HG02970 (cell line): ENCODE measurements around the gene DHX40.
"Not testable (repeated sequence)": the region's sequence is repeated elsewhere in the genome, so short reads cannot be mapped to it uniquely, and the experiment has no call there.

Source experiments
- ATAC-seq: cut with Tn5 transposase; IDR thresholded peaks from one replicate; pipeline ENCODE4 v1.9.1; 2021; ENCODE audit warnings: mild to moderate bottlenecking, moderate library complexity, moderate number of reproducible peaks; ENCODE audit not compliant: unreplicated experiment, low FRiP score

DHX40 gene

DNA sequence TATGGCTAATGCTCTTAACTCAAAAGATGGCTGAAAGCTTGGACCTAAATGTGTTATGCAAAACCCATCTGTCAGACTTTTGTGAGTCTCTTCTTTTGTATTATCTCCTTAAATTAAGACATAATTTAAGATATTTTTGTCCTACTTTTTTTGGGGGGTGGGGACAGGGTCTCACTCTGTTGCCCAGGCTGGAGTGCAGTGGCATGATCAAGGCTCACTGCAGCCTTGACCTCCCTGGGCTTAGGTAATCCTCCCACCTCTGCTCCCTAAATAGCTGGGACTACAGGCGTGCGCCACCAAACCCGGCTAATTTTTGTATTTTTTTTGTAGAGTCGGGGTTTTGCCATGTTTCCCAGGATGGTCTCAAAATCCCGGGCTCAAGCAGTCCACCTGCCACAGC lies 61.3 kb downstream of the DHX40 start:
- ATAC-seq = no peak

DNA sequence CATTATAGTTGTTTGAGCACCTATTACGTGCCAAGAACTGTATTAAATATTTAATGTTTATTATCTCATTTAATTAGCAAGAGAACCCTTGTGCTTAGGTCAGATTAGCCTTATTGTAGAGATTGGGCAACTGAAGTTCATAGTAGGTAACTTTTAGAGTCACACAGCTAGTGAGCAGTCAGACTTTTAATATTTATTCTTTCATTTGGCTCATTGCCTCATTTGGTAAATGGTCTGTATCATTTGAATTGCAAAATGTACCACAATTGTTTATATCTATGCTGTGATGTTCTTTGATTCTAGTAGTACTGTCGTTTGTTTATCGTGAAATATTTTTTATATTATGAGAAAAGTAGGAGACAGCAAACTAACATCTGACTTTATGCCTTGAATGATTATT lies 61.9 kb downstream of the DHX40 start:
- ATAC-seq = no peak

DNA sequence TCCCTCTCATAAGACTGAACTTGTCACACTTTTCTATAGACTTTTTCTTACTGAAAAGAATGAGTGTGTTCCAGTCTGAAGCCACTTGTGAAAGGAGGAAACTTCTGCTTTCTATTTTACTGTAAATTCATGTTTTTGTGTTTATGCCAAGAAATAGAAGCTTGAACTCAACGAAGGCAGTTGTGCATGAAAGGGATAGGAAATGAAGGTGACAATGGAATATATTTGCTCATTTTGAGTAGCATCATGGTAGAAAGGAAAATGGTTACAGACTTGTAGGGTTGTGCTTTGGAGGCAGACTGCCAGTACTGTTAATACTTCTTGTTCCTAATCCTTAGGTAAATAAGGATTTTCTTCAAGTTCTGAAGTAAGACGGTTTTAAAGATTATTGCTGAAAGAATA lies 62.4 kb downstream of the DHX40 start:
- ATAC-seq = no peak

DNA sequence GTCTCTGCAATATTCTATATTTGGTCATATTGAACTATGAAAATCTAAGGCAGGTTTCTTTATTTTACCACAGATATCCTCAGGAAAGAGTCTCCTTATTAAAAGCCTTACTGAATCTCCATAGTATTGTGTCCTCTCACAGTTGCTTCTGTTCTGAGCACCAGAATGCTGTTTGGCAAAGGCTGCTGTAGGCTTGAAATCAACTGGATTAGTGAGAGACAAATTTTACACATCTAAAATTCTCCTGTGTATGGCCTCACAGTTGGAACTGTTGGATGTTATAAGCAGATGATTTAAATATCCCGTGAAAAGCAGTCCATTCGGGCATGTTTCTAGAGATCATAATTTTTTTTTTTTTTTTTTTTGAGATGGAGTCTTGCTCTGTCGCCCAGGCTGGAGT lies 63.8 kb downstream of the DHX40 start:
- ATAC-seq = no peak

DNA sequence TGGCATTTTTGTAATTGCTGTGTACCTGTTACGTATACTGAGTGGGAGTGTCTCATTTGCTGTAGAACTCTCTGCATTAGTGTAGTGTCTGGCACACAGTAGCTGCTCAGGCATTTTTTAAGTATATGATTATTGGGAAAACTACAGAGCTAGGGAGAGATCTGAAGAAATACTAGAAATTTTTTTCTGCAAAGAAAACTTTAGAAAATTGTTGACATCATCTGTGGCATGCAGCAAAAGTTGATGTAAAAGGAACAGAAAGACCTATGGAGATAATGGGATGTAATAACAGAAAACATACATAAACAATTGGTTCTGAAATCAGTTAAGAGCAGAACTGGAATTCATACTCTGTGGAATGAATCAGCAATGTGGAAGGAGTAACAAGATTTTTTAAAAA lies 65.9 kb downstream of the DHX40 start:
- ATAC-seq = no peak

DNA sequence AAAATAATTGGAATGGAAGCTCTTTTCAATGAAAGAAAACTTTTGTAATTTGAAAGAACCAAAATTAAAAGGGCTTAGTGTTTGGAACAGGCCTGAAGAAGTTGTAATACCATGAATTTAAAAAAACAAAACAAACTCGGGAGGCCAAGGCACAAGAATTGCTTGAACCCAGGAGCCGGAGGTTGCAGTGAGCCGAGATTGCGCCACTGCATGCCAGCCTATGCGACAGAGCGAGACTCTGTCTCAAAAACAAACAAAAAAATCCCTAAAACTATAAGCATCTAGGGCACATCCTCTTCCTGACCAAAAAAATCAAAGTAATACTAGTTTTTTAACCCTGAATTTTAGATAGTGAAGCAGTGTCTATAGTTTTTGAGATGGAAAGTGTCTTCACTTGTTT lies 67.0 kb downstream of the DHX40 start:
- no peak for ATAC-seq

DNA sequence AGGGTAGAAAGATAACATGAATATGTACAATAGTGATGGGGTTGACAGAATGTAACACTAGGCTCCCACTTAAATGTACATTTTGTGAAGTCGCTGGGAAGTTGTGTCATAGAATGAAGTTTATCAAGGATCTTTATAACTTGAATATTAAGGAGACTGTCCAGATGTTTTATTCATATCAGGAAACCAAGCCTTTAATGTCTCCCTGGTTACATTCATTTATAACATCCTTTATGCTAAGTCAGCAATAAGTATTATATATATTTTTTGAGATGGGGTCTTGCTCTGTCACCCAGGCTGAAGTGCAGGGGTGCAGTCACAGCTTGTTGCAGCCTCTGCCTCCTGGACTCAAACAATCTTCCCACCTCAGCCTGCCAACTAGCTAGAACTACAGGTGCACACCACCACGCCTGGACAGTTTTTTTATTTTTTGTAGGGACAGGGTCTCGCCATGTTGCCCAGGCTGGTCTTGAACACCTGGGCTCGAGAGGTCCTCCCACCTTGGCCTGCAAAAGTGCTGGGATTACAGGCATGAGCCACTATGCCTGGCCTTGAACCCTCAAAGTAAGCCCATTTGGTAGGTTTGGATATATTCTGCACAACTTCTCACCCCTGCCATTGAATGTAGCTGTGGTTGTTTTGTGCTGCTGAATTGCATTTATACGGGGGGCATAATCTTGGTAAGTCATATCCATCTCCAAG lies 68.4 kb downstream of the DHX40 start:
- no peak for ATAC-seq

DNA sequence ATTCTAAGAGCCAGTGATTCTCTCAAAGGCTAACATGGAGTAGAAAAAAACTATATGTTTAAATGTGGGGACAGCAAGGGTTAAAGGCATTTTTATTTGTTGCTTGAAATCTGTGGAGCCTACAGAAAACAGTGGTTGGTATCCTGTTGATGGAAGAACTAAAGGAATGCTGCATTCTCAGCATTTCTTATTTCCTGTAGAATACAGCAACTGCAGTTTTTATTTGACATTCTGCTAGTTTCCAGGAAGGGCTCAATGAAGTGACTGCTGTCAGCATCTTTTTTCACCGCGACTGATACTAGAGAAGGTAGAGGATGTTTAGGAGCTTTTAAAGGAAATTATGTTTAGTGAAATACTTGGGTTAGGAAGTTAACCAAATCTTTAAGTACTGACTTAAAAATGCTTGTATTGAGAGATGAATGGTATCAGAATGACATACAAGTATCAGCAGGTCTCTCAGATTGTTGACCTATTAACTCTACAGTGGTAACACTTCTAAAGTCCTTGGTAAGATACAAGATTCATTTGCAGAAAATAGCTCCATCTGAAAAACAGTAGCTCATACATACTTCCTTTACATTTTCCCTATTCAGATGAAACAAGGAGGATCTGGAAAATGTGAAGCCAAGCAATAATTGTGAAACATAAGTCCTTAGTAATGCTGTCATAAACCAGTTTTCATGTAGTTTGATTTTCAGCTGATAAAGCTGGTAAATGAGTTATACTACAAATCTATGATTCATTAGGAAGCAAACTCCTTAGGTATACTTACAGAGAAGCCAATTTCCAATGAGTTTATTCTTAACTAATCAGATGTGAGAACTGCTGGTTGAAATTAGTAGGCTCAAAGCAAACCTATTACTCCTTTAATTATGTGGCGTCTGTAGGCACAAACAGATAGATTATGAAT lies 69.5 kb downstream of the DHX40 start:
- no peak for ATAC-seq

DNA sequence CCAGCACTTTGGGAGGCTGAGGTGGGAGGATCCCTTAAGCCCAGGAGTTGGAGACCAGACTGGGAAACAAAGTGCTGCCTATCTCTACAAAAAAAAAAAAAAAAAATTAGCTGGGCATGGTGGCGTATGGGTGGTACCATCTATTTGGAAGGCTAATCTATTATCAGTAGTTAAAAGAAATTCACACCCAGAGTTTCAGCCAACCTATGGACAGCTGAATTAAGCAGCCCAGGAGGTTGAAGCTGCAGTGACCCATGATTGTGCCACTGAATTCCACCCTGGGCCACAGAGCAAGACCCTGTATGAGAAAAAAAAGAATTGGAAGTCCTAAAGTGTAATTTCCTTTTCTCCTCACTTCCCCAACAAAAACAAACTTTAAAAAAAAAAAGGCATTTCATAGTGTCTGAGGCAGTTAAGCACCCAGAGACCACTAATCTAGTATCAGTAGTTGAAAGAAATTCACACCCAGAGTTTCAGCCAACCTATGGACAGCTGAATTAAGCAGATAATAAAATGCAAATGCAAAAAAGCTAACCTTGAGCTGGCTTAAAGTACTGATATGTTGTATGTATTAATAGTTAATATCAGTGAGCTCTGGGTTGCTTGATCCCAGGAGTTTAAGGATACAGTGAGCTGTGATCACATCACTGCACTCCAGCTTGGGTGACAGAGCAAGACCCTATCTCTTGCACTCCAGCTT lies 72.4 kb downstream of the DHX40 start:
- no peak for ATAC-seq

DNA sequence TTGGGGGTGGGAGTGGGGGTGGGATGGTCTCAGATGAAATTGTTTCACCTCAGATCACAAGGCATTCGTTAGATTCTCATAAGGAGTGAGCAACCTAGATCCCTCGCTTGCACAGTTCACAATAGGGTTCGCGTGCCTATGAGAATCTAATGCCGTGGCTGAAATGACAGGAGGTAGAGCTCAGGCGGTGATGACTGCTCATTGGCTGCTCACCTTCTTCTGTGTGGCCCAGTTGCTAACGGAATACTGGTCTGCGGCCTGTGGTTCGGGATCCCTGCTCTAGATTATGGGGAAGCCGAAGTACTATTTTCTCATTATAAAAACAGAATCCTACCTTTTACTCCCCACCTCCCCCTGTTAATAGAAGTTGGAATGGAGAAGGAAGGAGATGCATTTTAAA lies 73.1 kb downstream of the DHX40 start:
- no peak for ATAC-seq

DNA sequence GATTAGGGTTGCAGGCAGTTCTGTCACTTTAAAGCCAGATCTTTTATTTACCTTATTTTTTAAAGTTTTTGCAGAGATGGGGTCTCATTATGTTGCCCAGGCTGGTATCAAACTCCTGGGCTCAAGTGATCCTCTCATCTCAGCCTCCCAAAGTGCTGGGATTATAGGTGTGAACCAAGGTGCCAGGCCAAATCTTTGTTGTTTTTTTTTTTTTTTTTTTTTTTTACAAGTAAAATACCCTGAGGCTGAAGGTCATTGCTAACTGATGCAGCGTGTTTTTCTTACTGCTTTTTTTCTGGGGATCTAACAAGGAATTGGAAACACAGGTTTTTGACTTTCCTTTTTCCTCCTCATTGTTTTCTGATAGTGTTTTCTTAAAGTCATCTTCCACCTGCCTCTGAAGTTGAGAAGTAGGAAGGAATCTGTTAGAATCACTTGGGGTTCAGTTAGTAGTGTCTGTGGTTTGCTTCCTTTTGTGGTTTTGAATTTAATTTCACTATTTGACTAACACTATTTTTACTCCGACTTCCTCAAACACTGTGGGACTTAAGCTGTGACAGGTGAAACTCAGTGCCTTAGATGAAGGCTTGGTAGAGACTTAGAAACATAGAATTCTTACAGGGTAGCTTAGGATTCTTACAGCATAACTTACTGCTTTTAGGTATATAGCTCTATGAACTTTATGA lies 76.5 kb downstream of the DHX40 start:
- ATAC-seq = peak; percentile 79

DNA sequence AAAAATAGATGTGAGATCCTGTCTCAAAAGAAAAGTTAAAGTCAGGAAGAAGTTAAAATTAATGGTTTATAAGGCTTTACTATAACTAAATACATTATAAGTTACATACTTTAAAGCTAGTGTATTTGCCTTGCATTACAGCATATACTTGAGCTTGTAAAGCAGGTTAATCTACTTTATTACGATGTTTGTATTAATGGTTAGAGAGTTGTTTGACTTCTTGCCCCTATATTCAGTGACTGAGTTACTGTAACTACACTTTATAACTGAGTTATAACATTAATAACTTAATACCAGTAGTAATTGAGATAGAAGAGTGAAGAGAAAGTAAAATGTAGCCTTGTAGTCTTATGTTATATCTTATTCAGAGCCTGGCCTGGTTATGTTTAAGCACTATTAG lies 77.2 kb downstream of the DHX40 start:
- no peak for ATAC-seq

DNA sequence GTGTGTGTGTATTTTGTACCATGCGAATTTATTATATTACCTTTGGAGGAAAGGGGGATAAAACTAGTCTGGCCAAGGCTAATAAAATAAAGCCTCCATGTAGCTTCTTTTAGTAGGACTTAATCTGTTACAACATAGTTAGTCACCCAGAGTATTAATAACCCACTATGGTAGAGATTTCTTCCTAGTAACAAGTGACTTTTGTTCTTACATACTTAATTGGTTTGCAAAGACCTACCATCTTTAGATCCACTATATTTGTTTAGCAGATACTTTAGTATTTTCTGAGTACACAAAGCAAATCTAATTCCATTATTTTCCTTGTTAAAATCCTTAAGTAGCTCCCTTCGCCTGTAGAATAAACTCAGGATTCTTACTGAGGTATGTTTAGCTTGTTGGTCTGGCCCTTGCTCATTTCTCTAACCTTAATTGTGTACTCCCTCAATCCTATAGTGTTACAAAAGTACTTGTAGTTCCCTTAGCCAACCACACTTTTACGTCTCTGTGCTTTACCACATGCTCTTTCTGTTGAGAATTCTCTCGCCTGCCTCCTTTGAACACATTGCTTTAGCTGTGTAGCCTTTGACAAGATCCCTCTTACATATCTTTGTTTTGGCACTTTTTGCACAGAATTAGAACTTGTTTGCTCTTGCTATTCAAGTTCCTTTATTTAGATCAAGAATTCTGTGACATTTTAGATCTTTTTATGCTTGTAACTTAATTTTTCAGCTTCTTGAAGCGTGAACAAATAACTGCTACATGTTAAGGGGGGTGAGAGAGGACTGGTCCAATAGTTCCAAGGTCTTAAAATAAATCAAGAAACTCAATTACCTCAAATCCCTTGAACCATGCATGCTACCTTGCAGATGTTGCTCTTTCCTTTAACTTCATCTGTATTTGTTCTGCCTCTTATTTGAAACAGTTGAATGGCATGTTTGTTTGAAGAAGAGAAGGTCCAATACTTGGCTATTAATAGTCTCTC lies 78.0 kb downstream of the DHX40 start:
- ATAC-seq = no peak

DNA sequence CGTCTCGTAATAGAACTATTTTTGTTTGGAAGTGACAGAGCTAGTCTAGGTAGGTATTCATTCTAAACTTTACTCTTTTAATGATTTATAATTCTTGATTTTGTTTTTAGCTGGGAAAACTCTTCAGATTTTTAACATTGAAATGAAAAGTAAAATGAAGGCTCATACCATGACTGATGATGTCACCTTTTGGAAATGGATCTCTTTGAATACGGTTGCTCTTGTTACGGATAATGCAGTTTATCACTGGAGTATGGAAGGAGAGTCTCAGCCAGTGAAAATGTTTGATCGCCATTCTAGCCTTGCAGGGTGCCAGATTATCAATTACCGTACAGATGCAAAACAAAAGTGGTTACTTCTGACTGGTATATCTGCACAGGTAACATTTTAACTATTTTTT lies 81.9 kb downstream of the DHX40 start:
- no peak for ATAC-seq

DNA sequence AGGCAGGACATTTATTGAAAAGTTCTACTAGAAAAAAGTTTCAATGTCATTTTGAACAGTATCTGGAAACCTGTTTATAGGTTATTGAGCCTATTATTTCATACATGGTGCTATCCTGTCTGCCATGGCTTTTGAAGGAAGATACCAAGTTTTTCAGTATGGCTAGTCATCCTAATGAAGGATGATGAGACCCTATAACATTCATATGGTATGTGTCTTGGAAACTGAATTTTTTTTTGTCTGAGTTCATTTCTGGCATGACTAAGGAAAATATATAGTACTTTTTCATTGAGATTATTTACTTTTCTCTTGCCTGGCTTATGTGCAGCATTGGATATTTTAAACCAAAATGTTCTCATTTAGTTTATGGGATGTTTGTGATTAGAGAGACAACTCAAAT lies 84.5 kb downstream of the DHX40 start:
- ATAC-seq = no peak

DNA sequence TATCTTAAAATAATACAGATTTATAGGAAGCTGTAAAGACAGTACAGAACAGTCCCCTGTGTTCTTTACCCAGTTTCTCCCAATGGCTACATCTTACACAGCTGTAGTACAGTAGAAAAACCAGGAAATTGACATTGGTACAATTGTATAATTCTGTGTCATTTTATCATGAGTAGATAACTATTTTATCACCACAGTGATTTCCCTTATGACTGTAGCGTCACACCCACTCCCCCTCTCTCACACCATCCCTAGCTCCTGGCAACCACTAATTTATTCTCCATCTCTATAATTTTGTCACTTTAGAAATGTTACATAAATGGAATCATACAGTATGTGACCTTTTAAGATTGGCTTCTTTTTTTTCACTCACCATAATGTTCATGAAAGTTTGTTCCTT lies 85.2 kb downstream of the DHX40 start:
- ATAC-seq = no peak

DNA sequence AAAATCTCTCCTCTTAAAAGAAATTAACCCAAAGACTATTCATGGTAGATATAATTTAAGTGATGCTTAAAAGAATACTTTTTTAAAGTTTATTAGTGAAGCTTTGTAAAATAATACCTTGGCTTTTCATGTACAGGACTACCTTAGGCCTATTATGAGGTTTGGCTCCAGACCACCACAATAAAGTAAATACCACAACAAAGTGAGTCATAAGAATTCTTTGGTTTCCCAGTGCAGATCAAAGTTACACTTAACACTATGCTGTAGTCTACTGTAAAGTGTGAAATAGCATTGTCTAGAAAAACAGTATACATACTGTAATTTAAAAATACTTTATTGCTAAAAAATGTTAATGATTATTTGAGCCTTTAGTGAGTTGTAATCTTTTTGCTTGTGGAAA lies 85.9 kb downstream of the DHX40 start:
- no peak for ATAC-seq

DNA sequence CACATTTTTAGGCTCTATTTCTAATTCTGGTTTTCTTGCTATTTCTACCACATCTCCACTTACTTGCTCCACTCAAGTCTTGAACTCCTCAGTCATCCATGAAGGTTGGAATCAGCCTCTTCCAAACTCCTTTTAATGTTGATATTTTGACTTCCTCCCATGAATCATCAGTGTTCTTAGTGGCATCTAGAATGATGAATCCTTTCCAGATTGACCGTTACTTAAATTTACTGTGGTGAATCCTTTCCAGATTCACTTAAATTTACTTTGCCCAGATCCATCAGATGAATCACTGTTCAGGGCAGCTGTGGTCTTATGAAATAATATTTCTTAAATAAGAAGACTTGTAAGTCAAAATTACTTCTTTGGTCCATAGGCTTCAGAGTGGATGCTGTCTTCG lies 86.7 kb downstream of the DHX40 start:
- ATAC-seq = no peak

DNA sequence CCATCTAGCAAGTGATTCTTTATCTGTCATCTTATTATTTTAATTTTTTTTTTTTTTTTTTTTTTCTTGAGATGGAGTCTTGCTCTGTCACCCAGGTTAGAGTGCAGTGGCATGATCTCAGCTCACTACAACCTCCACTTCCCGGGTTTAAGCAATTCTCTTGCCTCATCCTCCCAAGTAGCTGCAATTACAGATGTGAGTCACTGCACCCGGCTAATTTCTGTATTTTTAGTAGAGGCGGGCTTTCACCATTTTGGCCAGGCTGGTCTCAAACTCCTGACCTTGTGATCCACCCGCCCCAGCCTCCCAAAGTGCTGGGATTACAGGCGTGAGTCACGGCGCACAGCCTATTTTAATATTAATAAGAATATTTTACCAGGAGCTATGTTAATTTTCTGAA lies 91.2 kb downstream of the DHX40 start:
- ATAC-seq = not testable (repeated sequence)
